Islet precursor cell (in vitro differentiated cells): ENCODE data around the gene ANAPC16.
"Not testable (repeated sequence)": the region's sequence is repeated elsewhere in the genome, so short reads cannot be mapped to it uniquely, and the experiment has no call there.

Source experiments
- DNase-seq: peaks from one replicate; pipeline ENCODE4 v3.0.0-alpha.2; 2018

ANAPC16 gene

GRCh38 chr10:72265990-72266865 lies 50.4 kb downstream of the ANAPC16 start:
- DNase-seq = no peak

GRCh38 chr10:72267381-72267780 lies 51.6 kb downstream of the ANAPC16 start:
- peak; percentile 75 for DNase-seq

- DNase-seq = peak; percentile 84
These were observed 52.1 kb downstream of the ANAPC16 start for GRCh38 chr10:72267819-72268399.

- not testable (repeated sequence) for DNase-seq
These were observed 52.8 kb downstream of the ANAPC16 start for GRCh38 chr10:72268475-72269200.

GRCh38 chr10:72270607-72271281 lies 54.9 kb downstream of the ANAPC16 start:
- peak; percentile 56 for DNase-seq

GRCh38 chr10:72272689-72273409 lies 57.0 kb downstream of the ANAPC16 start:
- DNase-seq = peak; percentile 99

- peak; percentile 99 for DNase-seq
These were observed 57.8 kb downstream of the ANAPC16 start, which contains the start of gene DDIT4 for GRCh38 chr10:72273410-72274212. Gene DDIT4, plus strand, starts transcription at chr10:72273924. Its CDS starts 293 bp downstream, at chr10:72274217.

- no peak for DNase-seq
These were observed 58.5 kb downstream of the ANAPC16 start for GRCh38 chr10:72274213-72274729.

GRCh38 chr10:72274730-72275350 lies 59.0 kb downstream of the ANAPC16 start:
- peak; percentile 84 for DNase-seq

- DNase-seq = no peak
These were observed 59.7 kb downstream of the ANAPC16 start for GRCh38 chr10:72275351-72276012.

GRCh38 chr10:72276013-72276387 lies 60.2 kb downstream of the ANAPC16 start:
- no peak for DNase-seq

GRCh38 chr10:72276421-72277339 lies 60.9 kb downstream of the ANAPC16 start:
- peak; percentile 69 for DNase-seq

- DNase-seq = no peak
These were observed 61.7 kb downstream of the ANAPC16 start for GRCh38 chr10:72277340-72277995.

- no peak for DNase-seq
These were observed 62.3 kb downstream of the ANAPC16 start for GRCh38 chr10:72277996-72278667.

- no peak for DNase-seq
These were observed 63.0 kb downstream of the ANAPC16 start for GRCh38 chr10:72278668-72279393.

- not testable (repeated sequence) for DNase-seq
These were observed 63.8 kb downstream of the ANAPC16 start for GRCh38 chr10:72279587-72279986.

- DNase-seq = no peak
These were observed 67.3 kb downstream of the ANAPC16 start for GRCh38 chr10:72283131-72283530.
